AG09319 (cell line): ENCODE data around the gene GBGT1.

Source experiments
- DNase-seq: peaks from one replicate; pipeline ENCODE4 v3.0.0-alpha.2; 2010; ENCODE audit warnings: low read depth; ENCODE audit errors: extremely low read depth
- TF ChIP-seq, protein P1 (sequence below): IDR thresholded peaks from 2 replicates; pipeline ENCODE4 v1.5.1; 2011; ENCODE audit warnings: low read depth, mild to moderate bottlenecking, inconsistent platforms, low read length, moderate library complexity

GBGT1 gene

DNA sequence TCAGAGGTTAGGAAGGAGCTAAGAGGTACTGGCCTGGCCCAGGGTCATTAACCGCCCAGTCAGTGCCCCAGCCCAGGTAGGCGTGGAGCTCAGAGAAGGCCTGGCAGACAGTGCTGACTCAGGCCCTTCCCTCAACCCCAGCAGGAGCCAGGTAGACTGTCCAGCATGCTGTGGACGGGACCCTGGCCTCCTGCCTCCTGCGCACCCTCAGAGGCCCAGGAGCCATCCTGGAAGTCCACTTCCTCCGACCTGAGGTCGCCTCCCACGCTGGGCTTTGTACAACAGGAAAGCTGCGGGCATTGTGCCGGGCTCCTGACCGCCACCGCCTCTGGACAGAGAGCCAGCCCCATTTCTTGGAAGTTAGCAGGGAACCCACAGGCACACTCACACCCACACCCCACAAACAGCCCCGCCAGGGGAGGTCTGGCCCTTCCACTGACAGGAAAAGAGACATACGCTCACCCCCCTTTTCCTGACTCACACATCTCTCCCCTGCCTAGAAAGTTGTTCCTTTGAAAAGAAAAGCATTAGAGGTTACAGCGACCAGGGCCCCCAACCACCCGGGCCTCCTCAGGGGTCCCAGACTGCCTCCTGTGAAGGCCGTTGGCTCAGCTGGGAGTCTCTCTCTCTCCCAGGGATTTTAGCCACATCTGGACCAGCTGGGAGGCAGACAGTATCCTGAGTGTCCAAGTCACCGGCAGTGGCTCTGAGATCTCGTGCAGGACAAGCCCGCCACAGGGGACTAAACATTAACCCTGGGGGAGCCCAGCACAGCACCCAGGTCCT is 50.4 kb downstream of the GBGT1 start:
- DNase-seq = no peak
- TF ChIP-seq, protein P1, sequence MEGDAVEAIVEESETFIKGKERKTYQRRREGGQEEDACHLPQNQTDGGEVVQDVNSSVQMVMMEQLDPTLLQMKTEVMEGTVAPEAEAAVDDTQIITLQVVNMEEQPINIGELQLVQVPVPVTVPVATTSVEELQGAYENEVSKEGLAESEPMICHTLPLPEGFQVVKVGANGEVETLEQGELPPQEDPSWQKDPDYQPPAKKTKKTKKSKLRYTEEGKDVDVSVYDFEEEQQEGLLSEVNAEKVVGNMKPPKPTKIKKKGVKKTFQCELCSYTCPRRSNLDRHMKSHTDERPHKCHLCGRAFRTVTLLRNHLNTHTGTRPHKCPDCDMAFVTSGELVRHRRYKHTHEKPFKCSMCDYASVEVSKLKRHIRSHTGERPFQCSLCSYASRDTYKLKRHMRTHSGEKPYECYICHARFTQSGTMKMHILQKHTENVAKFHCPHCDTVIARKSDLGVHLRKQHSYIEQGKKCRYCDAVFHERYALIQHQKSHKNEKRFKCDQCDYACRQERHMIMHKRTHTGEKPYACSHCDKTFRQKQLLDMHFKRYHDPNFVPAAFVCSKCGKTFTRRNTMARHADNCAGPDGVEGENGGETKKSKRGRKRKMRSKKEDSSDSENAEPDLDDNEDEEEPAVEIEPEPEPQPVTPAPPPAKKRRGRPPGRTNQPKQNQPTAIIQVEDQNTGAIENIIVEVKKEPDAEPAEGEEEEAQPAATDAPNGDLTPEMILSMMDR = no peak

DNA sequence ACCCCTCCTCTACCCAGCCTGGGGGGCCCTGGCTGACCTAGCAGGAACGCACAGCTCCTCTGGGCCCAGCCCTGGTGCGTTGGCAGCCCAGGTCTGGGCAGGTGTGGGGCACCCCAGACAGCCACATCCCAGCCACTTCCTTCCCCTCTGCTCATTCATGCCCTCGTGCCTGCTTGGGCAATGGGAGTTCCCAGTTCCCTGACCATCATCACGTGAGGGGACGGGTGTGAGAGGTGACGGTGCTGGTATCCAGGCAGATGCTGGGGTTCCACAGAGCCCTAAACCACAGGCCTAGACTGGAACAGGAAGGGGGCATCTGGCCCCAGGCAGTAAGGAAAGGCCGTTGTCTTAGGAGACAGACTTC is 51.1 kb downstream of the GBGT1 start:
- no peak for DNase-seq
- TF ChIP-seq, protein P1 = no peak

DNA sequence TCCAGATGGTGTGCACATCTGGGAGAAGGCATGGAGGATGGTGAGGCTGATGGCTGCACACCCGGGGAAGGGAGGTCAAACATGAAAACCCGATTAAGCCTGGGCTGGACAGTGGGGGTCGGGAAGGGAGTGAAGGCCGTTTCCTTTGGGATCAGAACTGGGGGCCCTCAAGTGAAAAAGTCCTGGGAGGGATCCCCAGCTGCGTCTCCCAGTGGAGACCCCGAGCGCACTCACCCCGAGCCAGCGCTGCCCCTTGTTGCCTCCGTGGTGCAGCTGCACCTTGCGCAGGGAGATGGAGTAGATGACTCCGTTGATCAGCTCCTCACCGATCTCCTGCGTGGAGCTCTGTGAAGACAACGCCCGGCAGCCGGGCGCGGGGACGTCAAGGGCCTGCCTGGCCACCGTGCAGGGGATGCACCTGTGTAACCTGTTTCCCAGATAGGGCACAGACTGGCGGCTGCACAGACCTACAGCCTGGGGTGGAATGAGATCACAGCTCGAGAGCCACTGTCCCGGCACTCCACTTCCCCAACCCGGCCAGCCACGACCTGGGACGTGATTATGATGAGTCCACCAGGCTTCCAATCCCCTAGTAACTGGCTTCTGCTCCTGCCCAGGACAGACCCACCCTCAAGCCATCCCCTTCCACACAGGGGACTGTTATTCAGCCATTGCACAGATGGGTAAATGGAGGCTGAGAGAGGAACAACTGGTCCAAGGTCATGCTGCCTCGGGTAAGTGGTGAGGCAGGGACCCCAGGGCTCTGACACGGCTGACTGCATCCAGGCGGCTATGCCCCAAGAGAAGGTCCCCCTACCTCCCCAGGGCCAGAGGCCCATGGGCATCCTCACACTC is 51.7 kb downstream of the GBGT1 start:
- no peak for DNase-seq
- TF ChIP-seq, protein P1 = no peak

DNA sequence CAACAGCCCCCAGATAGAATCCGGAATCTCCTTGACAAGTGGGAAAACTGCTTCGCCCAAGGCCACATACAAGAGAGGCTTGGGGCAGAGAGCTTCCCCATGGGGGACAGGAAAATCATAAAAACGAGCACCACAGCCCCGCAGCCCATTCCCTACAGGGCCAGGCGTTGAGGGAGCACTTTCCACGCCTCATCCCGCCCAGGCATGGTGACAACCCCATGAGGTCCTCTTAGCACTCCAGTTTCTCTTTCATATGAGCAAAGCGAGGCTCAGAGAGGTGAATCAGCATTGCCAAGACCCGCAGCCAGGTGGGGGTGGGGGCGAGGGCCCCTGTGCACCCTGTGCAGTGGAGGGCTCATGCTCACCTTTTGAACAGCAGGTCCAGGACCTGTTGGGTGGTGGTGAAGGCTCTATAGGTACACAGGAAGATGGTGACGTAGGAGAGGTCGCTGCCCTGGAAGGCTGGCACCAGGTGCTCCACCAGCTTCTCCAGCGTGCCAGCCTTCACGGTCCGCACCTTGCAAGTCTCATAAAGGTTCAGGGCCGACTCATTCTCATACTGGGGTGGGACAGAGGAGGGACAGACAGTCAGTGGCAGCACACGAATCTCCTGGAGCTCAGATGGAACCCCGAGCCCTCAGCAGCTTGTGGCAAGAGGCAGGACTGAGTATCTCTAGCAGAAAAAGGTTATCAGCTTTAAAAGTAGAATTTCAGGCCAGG is 53.6 kb downstream of the GBGT1 start:
- DNase-seq = no peak
- TF ChIP-seq, protein P1 = no peak

DNA sequence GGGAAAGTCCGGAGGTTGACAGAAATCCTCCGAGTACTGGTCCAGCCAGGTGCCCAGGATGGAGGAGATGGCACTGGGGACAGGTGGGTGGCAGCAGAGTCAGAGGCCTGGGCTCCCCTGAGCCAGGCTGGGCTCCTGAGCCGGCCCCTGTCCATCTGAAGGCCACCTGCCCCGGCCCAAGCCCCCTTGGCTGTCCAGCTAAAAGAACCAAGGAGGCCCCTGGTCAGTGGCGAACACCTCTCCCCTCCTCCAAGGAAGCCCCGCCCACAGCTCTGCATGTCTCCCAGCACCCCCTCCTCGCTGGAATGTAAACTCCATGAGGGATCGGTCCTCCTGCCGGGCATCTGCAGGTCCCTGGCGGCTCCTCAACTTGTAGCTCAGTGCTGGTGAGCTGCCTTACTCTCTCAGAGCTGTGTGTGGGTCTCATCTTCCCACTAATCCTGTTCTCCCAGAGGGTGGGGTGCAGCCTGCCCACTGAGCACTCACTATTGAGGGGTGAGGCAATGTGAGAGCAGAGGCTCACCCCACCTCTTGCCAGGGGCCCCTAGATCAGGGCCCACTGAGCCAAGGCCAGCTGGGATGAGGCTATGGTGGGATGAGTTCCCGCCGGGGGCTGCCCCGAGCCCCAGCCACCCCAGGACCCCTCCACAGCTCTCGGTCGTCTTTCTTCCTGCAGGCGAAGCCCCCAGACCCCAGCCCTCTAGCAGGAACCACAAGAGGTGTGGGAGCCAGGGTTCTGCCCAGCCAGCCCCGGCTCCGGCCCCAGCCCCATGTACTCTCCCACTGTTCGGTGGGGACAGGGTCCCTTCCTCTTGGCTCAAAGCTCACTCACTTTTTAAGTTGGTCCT is 54.7 kb downstream of the GBGT1 start:
- TF ChIP-seq, protein P1 = no peak
- no peak for DNase-seq

DNA sequence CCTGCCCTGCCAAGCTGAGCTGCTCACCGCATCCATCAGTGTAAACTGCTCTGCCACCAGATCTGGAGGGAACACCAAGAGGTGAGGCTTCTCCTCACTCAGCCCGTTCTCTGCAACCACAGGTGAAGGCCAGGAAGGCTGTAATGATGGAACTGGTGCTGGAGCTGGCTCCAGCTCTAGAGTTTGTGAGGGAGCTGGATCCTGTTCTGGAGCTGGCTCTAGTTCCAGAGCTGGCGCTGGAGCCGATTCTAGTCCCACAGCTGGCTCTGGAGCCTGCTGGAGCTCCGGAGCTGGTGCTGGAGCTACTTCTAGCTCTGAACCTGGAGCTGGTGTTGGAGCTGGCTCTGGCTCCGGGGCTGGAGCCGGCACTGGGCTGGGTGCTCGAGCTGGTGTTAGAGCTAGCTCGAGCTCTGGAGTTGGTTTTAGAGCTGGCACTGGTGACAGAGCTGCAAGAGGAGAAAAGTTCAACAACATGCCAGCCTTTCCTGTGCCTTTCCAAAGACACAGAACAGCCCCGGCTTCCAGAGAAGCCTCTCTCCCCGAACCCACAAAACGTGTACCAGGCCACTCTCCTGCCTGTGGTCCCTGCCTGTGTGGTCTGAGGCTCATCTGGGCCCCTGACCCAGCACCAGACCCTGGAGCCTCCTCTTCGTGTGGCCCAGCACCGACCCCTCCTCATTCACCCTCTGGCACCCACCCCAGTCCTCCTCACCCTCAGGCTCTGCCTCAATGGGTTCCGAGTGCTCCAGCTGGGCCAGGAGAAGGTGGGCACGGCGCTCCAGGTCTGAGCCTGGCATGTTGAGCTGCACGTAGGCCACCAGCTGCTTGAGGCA is 55.5 kb downstream of the GBGT1 start:
- TF ChIP-seq, protein P1 = no peak
- DNase-seq = no peak
